Measurements from ENCODE around the gene KCNG2. TPM values are rescaled to one million over a fixed set of nuclear protein-coding genes. Genes with fewer than 3 reads are reported as not detected.

The KCNG2 gene
- total RNA-seq, 4 donors from 2014 or later = 1.7 TPM; not detected in 3

DNA sequence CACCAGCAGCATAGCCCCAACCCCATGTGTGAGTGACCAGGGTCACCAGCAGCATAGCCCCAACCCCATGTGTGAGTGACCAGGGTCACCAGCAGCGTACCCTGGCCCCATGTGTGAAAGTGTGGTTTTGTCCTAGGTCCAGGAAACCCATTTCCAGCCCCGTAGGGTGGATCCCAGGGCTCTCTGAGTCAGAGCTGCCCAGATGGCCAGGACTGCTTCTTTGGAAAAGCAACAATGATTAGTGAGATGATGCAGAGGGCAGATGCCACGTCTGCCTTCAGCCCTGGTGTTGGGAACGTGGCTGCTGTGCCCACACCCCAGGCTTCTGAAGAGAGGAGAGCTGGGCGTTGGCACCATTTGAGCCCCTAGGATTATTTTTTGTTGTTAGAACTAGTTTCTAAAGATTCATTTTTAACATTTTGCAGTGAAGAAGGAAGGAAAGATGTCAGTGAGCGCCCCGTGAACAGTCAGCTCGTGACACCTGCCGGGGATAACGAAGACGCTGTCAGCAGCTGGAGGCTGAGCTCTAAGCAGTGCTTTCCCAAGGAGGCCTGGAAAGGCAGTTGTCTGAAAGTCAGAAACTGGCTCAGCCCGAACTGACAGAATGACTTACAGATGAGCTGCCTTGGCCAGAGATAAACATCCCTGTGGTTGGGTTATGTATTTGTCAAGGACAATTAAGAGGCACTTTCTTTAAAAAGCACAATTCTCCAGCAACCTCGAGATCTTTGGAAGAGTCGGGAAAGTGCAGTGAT, 32.1 kb upstream of the KCNG2 start:
- intact Hi-C loops (cut with DNase I) = no loop called here
- 45% methylated on average over 12 of the region's 14 CpGs for WGBS
- TF ChIP-seq EP300 (IDR thresholded peaks at IDR 0.05) (no peak), POLR2A (IDR thresholded peaks at IDR 0.05; ENCODE audit: low read depth) (no peak), POLR2AphosphoS5 (IDR thresholded peaks at IDR 0.05) (no peak)
- TF ChIP-seq, protein P1, sequence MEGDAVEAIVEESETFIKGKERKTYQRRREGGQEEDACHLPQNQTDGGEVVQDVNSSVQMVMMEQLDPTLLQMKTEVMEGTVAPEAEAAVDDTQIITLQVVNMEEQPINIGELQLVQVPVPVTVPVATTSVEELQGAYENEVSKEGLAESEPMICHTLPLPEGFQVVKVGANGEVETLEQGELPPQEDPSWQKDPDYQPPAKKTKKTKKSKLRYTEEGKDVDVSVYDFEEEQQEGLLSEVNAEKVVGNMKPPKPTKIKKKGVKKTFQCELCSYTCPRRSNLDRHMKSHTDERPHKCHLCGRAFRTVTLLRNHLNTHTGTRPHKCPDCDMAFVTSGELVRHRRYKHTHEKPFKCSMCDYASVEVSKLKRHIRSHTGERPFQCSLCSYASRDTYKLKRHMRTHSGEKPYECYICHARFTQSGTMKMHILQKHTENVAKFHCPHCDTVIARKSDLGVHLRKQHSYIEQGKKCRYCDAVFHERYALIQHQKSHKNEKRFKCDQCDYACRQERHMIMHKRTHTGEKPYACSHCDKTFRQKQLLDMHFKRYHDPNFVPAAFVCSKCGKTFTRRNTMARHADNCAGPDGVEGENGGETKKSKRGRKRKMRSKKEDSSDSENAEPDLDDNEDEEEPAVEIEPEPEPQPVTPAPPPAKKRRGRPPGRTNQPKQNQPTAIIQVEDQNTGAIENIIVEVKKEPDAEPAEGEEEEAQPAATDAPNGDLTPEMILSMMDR (IDR thresholded peaks at IDR 0.05) = no peak
- no peaks in the 10 kb centered on the region for H3K36me3 ChIP-seq
- DNase-seq (ENCODE audit: extremely low spot score) = no peak
- peaks cover 0 to 25% (median 0%) of the 10 kb centered on the region in 4 donors for H3K27me3 ChIP-seq
- H3K4me1 ChIP-seq = no peaks in the 10 kb centered on the region
- no peak overlapping the region for H3K4me3 ChIP-seq
- no peak overlapping the region for H3K27ac ChIP-seq (replicated peaks in 1 of 4)
- peaks cover 0 to 33% (median 20%) of the 10 kb centered on the region in 4 donors for H3K9me3 ChIP-seq

DNA sequence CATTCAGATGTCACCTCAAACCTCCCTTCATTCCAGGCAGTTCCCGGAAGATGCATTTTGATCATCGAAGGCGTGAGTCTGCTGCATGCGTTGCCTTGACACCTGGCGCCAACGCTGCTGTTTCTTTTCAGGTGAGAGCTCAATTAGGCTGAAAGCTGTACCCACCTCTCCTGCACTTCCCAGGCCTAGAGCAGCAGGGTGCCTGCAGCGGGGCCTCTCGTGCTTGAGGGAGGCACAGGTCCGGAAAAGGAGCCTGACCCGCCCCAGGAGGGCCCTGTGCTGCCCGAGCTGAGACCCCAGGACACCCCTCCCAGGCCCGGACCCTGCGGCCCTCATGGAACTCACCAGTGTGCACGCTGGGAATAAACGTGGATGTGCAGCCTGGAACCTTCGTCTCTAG, 31.4 kb upstream of the KCNG2 start:
- peaks cover 0 to 30% (median 20%) of the 10 kb centered on the region in 4 donors for H3K9me3 ChIP-seq
- intact Hi-C loops (cut with DNase I) = no loop called here
- H3K4me3 ChIP-seq = no peak overlapping the region
- peaks cover 0 to 26% (median 0%) of the 10 kb centered on the region in 4 donors for H3K27me3 ChIP-seq
- no peaks in the 10 kb centered on the region for H3K36me3 ChIP-seq
- no peak for TF ChIP-seq POLR2AphosphoS5 (IDR thresholded peaks at IDR 0.05)
- DNase-seq (ENCODE audit: extremely low spot score) = no peak
- 53% methylated on average over 12 of the region's 16 CpGs for WGBS
- no peaks in the 10 kb centered on the region for H3K4me1 ChIP-seq
- H3K27ac ChIP-seq (replicated peaks in 1 of 4) = no peak overlapping the region

DNA sequence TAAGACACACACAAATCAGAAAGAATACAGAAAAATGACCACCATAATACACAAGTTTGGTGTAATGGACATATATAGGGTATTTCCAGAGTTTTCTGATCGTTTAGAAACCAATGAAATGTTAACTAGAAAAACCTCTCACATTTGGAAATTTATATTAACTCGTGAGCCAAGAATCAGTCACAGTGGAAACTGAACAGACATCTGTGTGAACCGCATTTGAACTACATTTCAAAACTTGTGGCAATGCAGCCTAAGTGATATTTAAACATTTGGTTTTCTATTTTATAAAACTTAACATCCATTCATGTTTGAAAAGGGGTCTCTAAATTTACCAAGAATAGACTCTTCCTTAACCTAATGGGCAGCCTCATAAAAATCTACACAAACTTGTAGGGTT, 29.0 kb upstream of the KCNG2 start:
- no peak for DNase-seq (ENCODE audit: extremely low spot score)
- no peaks in the 10 kb centered on the region for H3K36me3 ChIP-seq
- WGBS = 28% methylated on average over 3 of the region's 3 CpGs
- no peak overlapping the region for H3K27ac ChIP-seq (replicated peaks in 1 of 4)
- H3K27me3 ChIP-seq = peaks cover 0 to 50% (median 3%) of the 10 kb centered on the region in 4 donors
- peaks cover 0 to 30% (median 20%) of the 10 kb centered on the region in 4 donors for H3K9me3 ChIP-seq
- intact Hi-C loops (cut with DNase I) = no loop called here
- no peaks in the 10 kb centered on the region for H3K4me1 ChIP-seq
- no peak overlapping the region for H3K4me3 ChIP-seq
- TF ChIP-seq, protein P1 (IDR thresholded peaks at IDR 0.05) = no peak
- TF ChIP-seq POLR2A (IDR thresholded peaks at IDR 0.05; ENCODE audit: low read depth) = no peak
- TF ChIP-seq POLR2AphosphoS5 (IDR thresholded peaks at IDR 0.05) = no peak
- no peak for TF ChIP-seq EP300 (IDR thresholded peaks at IDR 0.05)

DNA sequence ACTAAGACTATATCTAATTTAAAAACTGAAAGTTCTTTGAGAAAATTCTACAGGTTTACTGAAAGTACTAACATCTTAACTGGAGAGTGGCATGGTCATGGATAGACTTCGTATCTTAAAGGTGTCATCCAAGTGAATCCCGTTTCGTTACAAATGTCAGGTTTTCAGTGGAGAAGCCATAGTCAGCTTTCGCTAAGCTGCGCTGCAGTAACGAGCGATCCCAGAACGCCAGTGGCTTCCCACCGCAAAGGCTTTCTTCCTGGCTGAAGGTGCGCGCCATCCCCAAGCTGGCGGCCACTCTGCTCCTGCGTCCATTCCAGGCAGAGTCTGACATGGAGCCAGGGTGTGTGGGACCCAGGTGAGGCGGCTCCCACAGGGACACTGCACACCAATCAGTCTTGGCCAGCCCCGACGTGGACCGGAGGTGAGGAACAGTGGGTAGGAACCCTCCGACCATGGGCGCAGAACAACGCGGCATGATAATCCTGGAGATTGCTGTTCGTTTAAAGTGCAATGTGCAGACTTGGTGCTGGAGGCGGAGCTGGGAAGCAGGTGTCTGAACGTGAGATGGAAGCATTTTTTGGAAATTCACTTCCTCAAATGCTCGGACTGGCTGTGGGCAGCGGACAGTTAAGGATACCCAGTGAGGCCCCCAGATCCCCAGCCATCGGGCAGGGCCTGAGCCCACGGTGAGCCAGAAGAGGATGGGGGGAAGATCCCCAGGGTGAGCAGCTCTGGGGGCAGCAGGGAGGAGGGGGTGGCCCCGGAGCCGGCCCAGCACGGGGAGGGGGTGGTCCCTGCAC, 27.8 kb upstream of the KCNG2 start:
- Histone ChIP-seq H3K27me3 (peaks cover 0 to 62% (median 3%) of the 10 kb centered on the region in 4 donors), H3K9me3 (peaks cover 0 to 30% (median 20%) of the 10 kb centered on the region in 4 donors), H3K4me3 (no peak overlapping the region), H3K36me3 (no peaks in the 10 kb centered on the region), H3K4me1 (no peaks in the 10 kb centered on the region), H3K27ac (replicated peaks in 1 of 4) (no peak overlapping the region)
- WGBS = 85% methylated on average over 29 of the region's 31 CpGs
- intact Hi-C loops (cut with DNase I) = no loop called here
- no peak for DNase-seq (ENCODE audit: extremely low spot score)
- no peak for TF ChIP-seq POLR2A (IDR thresholded peaks at IDR 0.05; ENCODE audit: low read depth)
- TF ChIP-seq, protein P1 (IDR thresholded peaks at IDR 0.05) = no peak
- TF ChIP-seq EP300 (IDR thresholded peaks at IDR 0.05) = no peak
- TF ChIP-seq POLR2AphosphoS5 (IDR thresholded peaks at IDR 0.05) = no peak

DNA sequence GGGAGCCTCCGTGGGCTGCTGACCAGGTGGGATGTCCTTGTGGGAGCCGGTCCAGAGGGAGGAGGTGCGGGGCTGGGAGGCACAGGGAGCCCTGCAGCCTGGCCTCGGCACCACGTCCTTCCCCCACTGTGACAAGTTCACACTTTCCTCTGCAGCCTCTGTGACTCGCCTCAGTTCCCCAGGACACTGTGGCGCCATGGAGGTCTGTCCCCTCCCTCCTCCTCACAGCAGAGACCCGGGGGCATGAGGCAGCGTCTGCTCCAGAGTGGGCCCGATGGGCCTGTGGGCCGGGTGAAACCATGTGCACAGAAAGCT, 27.3 kb upstream of the KCNG2 start:
- intact Hi-C loops (cut with DNase I) = no loop called here
- H3K36me3 ChIP-seq = no peaks in the 10 kb centered on the region
- peaks cover 0 to 66% (median 5%) of the 10 kb centered on the region in 4 donors for H3K27me3 ChIP-seq
- no peak for DNase-seq (ENCODE audit: extremely low spot score)
- H3K9me3 ChIP-seq = peaks cover 0 to 30% (median 20%) of the 10 kb centered on the region in 4 donors
- no peaks in the 10 kb centered on the region for H3K4me1 ChIP-seq
- H3K4me3 ChIP-seq = no peak overlapping the region
- H3K27ac ChIP-seq (replicated peaks in 1 of 4) = no peak overlapping the region
- 71% methylated on average over 10 of the region's 11 CpGs for WGBS
- TF ChIP-seq, protein P1 (IDR thresholded peaks at IDR 0.05) = no peak
- TF ChIP-seq POLR2A (IDR thresholded peaks at IDR 0.05; ENCODE audit: low read depth) (no peak), EP300 (IDR thresholded peaks at IDR 0.05) (no peak), POLR2AphosphoS5 (IDR thresholded peaks at IDR 0.05) (no peak)
